PC-9 (cell line): ENCODE measurements around the gene TADA3. TPM values are rescaled to one million over a fixed set of nuclear protein-coding genes. Genes with fewer than 3 reads are reported as not detected.

Experiments
- BruUV-seq: library from RNA; stranded (reverse); fragments of 400-500 nt; replicated peaks from 2 replicates; lab custom pipeline; 2021; lab: Mats Ljungman, UMichigan
- CTCF ChIA-PET: fragments of 300-600 bp; sonication (Branson Sonifier 250); formaldehyde crosslinking; loops from one replicate; lab custom pipeline; 2022; ENCODE audit warnings: antibody characterized with exemption; lab: Charles Lee
- POLR2A ChIA-PET: fragments of 300-600 bp; sonication (Branson Sonifier 250); formaldehyde crosslinking; loops from one replicate; lab custom pipeline; 2022; ENCODE audit warnings: antibody characterized with exemption; ENCODE audit not compliant: unreplicated experiment; lab: Charles Lee
- DNase-seq, 2 experiments: peaks; one replicate each; pipeline versions ENCODE4 v3.0.0 to v3.0.0-alpha.2; 2015 to 2022; ENCODE audit warnings: mixed read lengths in 1 of 2
- H2AFZ ChIP-seq: fragments of 200-600 bp; sonication (generic); 2 replicates; pipeline ENCODE4 v1.8.1; 2017; ENCODE audit warnings: antibody characterized with exemption
- H3F3A ChIP-seq: fragments of 200-600 bp; sonication (generic); 2 replicates; pipeline ENCODE4 v1.8.1; 2017; ENCODE audit warnings: antibody characterized with exemption, mild to moderate bottlenecking, low read depth; ENCODE audit not compliant: insufficient read depth
- H3K27ac ChIP-seq: fragments of 200-600 bp; sonication (generic); 2 replicates; pipeline ENCODE4 v1.6.1; 2016; ENCODE audit warnings: mixed run types
- H3K27me3 ChIP-seq: fragments of 200-600 bp; sonication (generic); 2 replicates; pipeline ENCODE4 v1.6.1; 2016; ENCODE audit warnings: low read depth, mixed run types; ENCODE audit not compliant: insufficient read depth
- H3K36me3 ChIP-seq: fragments of 200-600 bp; sonication (generic); 2 replicates; pipeline ENCODE4 v1.6.1; 2016; ENCODE audit warnings: low read depth, mixed run types
- H3K4me1 ChIP-seq: fragments of 200-600 bp; sonication (generic); replicated peaks from 2 replicates; pipeline ENCODE4 v1.6.1; 2016; ENCODE audit warnings: mixed run types; ENCODE audit not compliant: insufficient read depth
- H3K4me2 ChIP-seq: fragments of 200-600 bp; sonication (generic); 2 replicates; pipeline ENCODE4 v1.6.1; 2017; ENCODE audit warnings: mixed run types
- H3K4me3 ChIP-seq: fragments of 200-600 bp; sonication (generic); 2 replicates; pipeline ENCODE4 v1.6.1; 2016; ENCODE audit warnings: mixed run types
- H3K79me2 ChIP-seq: fragments of 200-600 bp; sonication (generic); 2 replicates; pipeline ENCODE4 v1.6.1; 2017; ENCODE audit warnings: low read depth, mixed run types
- H3K9me2 ChIP-seq: fragments of 200-600 bp; sonication (generic); 2 replicates; pipeline ENCODE4 v1.8.1; 2017; ENCODE audit warnings: mild to moderate bottlenecking; ENCODE audit not compliant: insufficient read depth
- H3K9me3 ChIP-seq: fragments of 200-600 bp; sonication (generic); 2 replicates; pipeline ENCODE4 v1.8.1; 2016; ENCODE audit warnings: low read depth; ENCODE audit not compliant: insufficient read depth
- H4K20me1 ChIP-seq: fragments of 200-600 bp; sonication (generic); 2 replicates; pipeline ENCODE4 v1.8.1; 2017; ENCODE audit not compliant: insufficient read depth
- CTCF ChIP-seq: fragments of 200-600 bp; sonication (generic); conservative IDR thresholded peaks from 2 replicates; pipeline ENCODE4 v1.6.1; 2017; ENCODE audit warnings: mixed run types, antibody characterized with exemption, mild to moderate bottlenecking, moderate library complexity
- EZH2 ChIP-seq: fragments of 200-600 bp; sonication (generic); IDR thresholded peaks from 2 replicates; pipeline ENCODE4 v1.8.0; 2017; ENCODE audit warnings: antibody characterized with exemption, low read depth
- intact Hi-C: fragments of 100-400 bp; cut with micrococcal nuclease; formaldehyde crosslinking; loops from one replicate; pipeline ENCODE4 v1.10.0; 2022; ENCODE audit not compliant: unreplicated experiment
- total RNA-seq: library from RNA; stranded (reverse); gene quantifications from 2 replicates; pipeline ENCODE4 v1.2.3, GENCODE V29; 2021

Gene TADA3
- total RNA-seq, 1 experiment from 2014 or later: 72.4 TPM

- H3K4me2 ChIP-seq: peak overlapping the region; percentile 88; the same call in 1 of the 2 replicates
- intact Hi-C loops: loop anchor here (5.0 kb wide), 1 partner anchor 62 kb away; the partner anchor contains the start of gene BRPF1
- DNase-seq: no peak
- BruUV-seq: TSS peak; percentile 53
- peaks cover 16% of the 10 kb centered on the region for H3K4me1 ChIP-seq
- no peak overlapping the region for H3K27ac ChIP-seq
- H4K20me1 ChIP-seq: peaks cover 39% of the 10 kb centered on the region
- H3K36me3 ChIP-seq: peaks cover 42% of the 10 kb centered on the region
- ChIA-PET CTCF (no interaction called here), POLR2A (interaction anchor here (0.6 kb wide), 1 partner anchor 76 kb away, joined by 9 read pairs; no protein-coding TSS in a partner anchor)
- H3K9me3 ChIP-seq: no peaks in the 10 kb centered on the region
- TF ChIP-seq CTCF (no peak), EZH2 (no peak)
- H3K27me3 ChIP-seq: no peaks in the 10 kb centered on the region
- H3K79me2 ChIP-seq: peaks cover 52% of the 10 kb centered on the region
- no peak overlapping the region for H2AFZ ChIP-seq
- H3F3A ChIP-seq: peaks cover 35% of the 10 kb centered on the region
- no peaks in the 10 kb centered on the region for H3K9me2 ChIP-seq
- H3K4me3 ChIP-seq: no peak overlapping the region; the same call in 1 of the 2 replicates
Measured at GRCh38 chr3:9794400-9794799, 2.1 kb upstream of the TADA3 start.

GRCh38 chr3:9793161-9793781 is 998 bp upstream of the TADA3 start:
- no peaks in the 10 kb centered on the region for H3K27me3 ChIP-seq
- no TSS peak for BruUV-seq
- peak overlapping the region; percentile 84 for H3K4me3 ChIP-seq
- H3K4me2 ChIP-seq: peak overlapping the region; percentile 88
- H3K36me3 ChIP-seq: peaks cover 34% of the 10 kb centered on the region
- intact Hi-C loops: loop anchor here (2.0 to 5.0 kb wide), 3 partner anchors 42 to 140 kb away; partner anchors contain the start of genes BRPF1 and CRELD1
- DNase-seq: peak; percentile 16 to 44
- peaks cover 52% of the 10 kb centered on the region for H3K79me2 ChIP-seq
- peaks cover 16% of the 10 kb centered on the region for H3K4me1 ChIP-seq
- POLR2A ChIA-PET: interaction anchor here (0.5 to 1.0 kb wide), 9 partner anchors 16 to 430 kb away, joined by 3 to 13 read pairs (median 4); partner anchors contain the start of genes CAMK1, RPUSD3 and THUMPD3
- H2AFZ ChIP-seq: peak overlapping the region; percentile 87
- H4K20me1 ChIP-seq: peaks cover 35% of the 10 kb centered on the region
- CTCF ChIA-PET: interaction anchor here (0.6 kb wide), 1 partner anchor 447 kb away, joined by 3 read pairs; no protein-coding TSS in a partner anchor
- no peaks in the 10 kb centered on the region for H3K9me3 ChIP-seq
- peaks cover 27% of the 10 kb centered on the region; the same call in 1 of the 2 replicates for H3F3A ChIP-seq
- H3K27ac ChIP-seq: peak overlapping the region; percentile 89
- no peaks in the 10 kb centered on the region for H3K9me2 ChIP-seq
- TF ChIP-seq CTCF: no peak
- no peak for TF ChIP-seq EZH2

- Histone ChIP-seq H2AFZ (peak overlapping the region; percentile 87), H3K79me2 (peaks cover 52% of the 10 kb centered on the region)
- POLR2A ChIA-PET: interaction anchor here (1.0 kb wide), 1 partner anchor 52 kb away, joined by 8 read pairs; the partner anchor contains the start of gene RPUSD3
Measured at GRCh38 chr3:9791790-9792404, 376 bp downstream of the TADA3 start.

More at GRCh38 chr3:9791790-9792404, 376 bp downstream of the TADA3 start:
- BruUV-seq: TSS peak; percentile 71
- intact Hi-C loops: loop anchor here (2.0 to 5.0 kb wide), 3 partner anchors 41 to 141 kb away; partner anchors contain the start of genes BRPF1 and CRELD1
- no peak for TF ChIP-seq CTCF
- TF ChIP-seq EZH2: no peak
- CTCF ChIA-PET: no interaction called here
- Histone ChIP-seq H4K20me1 (peaks cover 25% of the 10 kb centered on the region), H3K36me3 (peaks cover 27% of the 10 kb centered on the region; the same call in 1 of the 2 replicates), H3K4me3 (peak overlapping the region; percentile 84), H3K4me1 (peaks cover 16% of the 10 kb centered on the region), H3K9me3 (no peaks in the 10 kb centered on the region), H3K4me2 (peak overlapping the region; percentile 88), H3F3A (peaks cover 14% of the 10 kb centered on the region; the same call in 1 of the 2 replicates), H3K27ac (peak overlapping the region; percentile 89; the same call in 1 of the 2 replicates), H3K27me3 (no peaks in the 10 kb centered on the region), H3K9me2 (no peaks in the 10 kb centered on the region)
- no peak for DNase-seq
